Measurements from ENCODE around the gene CITED2.
"Not testable (repeated sequence)": the region's sequence is repeated elsewhere in the genome, so short reads cannot be mapped to it uniquely, and the experiment has no call there.

The CITED2 gene, protein sequence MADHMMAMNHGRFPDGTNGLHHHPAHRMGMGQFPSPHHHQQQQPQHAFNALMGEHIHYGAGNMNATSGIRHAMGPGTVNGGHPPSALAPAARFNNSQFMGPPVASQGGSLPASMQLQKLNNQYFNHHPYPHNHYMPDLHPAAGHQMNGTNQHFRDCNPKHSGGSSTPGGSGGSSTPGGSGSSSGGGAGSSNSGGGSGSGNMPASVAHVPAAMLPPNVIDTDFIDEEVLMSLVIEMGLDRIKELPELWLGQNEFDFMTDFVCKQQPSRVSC

GRCh38 chr6:139374357-139375225, at the start of gene CITED2:
Gene CITED2 (minus strand): TSS chr6:139374648. CDS start chr6:139373944, 704 bp downstream.
- DNase-seq = peak; percentile 86 to 91

GRCh38 chr6:139423037-139423703, 48.7 kb upstream of the CITED2 start:
- DNase-seq = no peak

DNA sequence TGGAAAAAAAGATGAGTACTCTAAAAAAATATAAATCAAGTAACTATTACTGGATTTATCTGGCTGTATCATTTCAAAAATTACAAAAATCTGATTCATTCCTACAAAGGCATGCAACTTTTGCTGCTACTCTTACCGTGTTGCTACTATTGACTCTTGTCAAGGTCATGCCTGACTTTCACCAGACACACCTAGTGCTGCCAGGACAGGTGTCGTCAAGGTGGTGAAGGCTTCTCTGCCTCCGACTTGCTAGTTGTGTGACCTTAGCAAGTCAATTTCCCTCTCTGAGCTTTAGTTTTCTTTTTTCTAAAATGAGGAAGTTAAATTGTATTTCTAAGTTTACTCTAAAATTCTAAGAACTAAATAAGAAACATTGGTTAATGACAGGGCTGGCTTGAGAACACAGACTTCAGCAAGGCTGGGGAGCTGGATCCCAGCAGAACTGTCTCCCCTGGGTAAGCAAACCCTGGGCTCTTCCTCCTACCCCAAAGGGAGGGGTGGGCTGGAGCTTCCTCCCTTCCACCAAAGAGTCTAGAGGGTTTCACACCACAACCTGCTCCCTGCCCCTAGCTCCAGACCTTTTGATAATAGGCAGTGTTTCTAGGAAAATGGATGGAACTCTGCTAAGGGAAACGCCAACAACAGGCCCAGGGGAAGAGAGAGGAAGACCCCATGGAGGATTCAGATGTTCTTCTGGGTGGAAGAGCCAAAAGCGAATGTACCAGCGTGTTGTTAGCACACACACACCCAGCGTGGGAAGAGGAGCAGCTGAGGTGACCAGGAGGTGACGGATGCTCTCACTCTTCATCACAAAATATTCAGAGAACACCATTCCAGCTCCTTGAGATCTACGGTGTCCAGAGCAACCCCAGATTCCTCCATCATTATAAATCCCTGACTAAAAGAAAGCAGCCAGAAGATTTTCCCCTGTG, 47.9 kb upstream of the CITED2 start:
- DNase-seq = no peak

GRCh38 chr6:139418481-139419132, 44.2 kb upstream of the CITED2 start:
- no peak for DNase-seq

DNA sequence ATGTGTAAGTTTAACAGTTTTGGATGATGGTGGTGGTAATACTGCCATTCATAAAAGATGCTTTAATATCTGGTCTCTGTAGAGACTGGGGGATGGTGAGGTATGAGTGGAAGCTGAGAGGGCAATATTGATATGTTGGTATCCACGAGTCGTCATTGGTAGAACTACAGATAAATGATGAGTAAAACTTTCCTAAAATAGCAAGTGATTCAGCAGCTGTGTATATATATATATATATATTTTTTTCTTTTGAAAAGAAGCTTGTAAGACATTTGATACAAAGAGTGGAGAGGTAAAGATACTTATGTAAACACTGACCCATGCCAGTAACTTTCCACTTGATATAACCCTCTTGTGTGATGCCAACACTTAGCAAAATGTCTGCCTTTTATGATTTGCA, 41.7 kb upstream of the CITED2 start:
- no peak for DNase-seq

DNA sequence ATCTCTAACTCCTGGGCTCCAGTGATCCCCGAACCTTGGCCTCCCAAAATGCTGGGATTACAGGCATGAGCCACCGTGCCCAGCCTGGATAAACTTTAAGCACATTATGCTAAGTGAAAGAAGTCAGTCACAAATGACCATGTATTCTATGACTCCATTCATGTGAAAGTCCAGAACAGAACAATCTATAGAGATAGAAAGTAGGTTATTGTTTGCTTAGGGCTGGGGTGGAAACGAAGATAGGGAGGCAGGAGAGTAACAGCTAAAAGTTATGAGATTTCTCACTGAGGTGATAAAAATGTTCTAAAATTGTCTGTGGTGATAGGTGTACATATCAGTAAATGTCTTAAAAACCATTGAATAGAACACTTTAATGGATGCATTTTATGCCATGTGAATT, 40.9 kb upstream of the CITED2 start:
- DNase-seq = no peak

DNA sequence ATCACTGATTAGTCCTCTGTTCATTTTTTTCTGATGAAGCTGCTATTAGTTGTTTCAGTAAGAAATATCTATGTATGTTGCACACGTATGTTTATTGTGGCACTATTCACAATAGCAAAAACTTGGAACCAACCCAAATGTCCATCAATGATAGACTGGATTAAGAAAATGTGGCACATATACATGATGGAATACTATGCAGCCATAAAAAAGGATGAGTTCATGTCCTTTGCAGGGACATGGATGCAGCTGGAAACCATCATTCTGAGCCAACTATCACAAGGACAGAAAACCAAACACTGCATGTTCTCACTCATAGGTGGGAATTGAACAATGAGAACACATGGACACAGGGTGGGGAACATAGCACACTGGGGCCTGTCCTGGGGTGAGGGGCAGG, 37.7 kb upstream of the CITED2 start:
- not testable (repeated sequence) for DNase-seq

DNA sequence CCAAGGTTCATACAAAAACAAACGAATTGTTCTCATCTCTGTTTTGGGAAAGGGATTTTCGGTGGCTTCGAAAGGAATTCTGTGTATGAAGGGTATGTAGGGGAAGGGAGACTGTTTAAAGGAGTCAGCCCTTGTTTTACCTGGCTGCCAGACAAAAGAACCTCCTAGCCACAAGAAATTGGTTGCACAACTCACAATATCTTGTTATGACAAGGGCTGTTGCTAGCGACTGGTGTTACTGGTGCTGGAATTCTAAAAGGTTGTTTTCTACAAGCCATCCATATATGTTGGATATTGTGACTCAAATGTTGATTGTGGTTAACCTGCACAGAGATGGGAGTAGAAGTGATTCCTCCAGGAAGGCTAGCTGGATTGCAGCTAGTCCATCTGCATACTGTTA, 34.6 kb upstream of the CITED2 start:
- DNase-seq = no peak

DNA sequence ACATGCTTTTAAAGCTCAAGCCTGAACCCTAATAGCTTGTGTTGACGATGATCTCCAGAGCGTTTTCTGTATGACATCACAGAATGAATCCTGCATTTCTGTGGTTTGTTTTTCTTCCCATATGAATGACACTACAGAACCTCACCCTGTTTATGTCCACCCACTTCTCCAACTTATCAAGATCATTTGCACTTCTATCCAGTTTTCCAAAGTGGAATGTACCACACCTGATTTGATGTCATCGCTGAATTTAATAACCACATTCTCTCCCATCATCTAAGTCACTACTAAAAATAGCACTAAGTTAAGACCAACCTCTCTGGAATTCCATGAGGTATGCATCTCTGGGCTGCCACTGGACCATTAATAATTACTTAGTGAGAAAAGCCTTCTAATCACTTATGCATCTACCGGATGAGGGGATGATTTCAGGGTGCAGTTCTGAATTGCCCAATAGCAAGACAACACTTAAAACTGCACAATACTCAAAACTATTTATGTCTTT, 33.3 kb upstream of the CITED2 start:
- no peak for DNase-seq

- DNase-seq = no peak
Observed at GRCh38 chr6:139406577-139407343, 32.3 kb upstream of the CITED2 start.

- DNase-seq = no peak
Observed at GRCh38 chr6:139402876-139403386, 28.5 kb upstream of the CITED2 start.

- DNase-seq = no peak
Observed at GRCh38 chr6:139398658-139399057, 24.2 kb upstream of the CITED2 start.

DNA sequence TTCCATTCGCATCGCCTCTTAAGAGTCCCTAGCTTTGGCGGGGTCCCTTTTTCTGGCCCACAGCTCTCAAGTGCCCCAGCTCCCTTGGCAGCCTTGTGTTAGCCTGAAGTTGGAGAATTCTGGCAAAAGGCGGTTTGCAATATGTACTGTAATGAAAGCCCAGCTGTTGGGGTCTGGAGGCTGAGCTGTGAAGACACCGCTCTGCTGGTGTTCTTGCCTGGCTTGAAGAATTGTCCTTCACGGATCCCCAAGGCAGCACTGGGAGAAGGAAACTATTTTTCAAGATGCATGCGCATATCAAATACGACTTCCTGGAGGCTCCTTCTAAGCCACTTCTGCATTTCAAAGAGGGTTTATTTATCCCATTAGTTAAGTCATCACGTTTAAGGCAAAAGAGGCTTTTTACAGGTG, 21.4 kb upstream of the CITED2 start:
- no peak for DNase-seq

- no peak for DNase-seq
Observed at GRCh38 chr6:139395371-139395770, 20.9 kb upstream of the CITED2 start.

DNA sequence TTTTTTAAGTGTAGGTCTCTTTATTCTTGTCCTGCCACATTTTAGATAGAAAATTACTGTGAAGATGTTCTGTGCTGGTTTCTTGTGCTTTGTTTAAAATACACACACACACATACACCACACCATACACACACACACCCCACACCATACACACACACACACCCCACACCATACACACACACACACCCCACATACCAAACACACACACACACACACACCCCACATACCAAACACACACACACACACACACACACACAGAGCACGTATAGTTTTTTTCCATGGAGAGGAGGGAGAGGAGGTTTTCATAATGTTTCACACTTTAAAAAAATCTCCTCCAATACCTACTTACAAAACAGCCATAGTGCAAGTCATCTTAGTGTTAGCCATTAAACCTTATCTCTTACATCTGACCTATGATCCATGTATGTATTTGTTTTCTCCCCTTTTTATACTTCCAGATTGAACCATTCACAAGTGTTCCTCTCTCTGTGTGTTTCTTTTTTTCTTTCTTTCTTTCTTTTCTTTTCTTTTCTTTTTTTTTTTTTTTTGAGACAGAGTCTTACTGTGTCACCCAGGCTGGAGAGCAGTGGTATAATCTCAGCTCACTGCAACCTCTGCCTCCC, 19.7 kb upstream of the CITED2 start:
- no peak for DNase-seq

DNA sequence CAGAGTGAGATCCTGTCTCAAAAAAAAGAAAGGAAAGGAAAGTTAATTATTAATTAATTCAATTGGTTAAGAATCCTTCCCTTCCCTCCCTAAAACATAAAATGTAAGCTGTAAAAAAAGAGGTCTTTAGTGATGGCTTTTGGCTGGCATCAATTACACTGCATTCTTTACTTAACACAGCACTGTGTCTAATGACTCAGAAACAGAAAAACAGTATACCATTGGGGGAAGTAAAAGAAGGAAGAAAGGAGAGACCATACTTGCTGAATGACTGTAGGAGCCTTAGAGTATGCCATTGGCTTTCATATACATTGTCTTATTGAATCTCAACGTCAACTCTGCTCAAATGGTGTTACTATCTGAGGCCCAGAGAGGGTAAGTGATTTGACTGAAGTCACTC, 18.3 kb upstream of the CITED2 start:
- DNase-seq = no peak

GRCh38 chr6:139391709-139392108, 17.3 kb upstream of the CITED2 start:
- no peak for DNase-seq

- DNase-seq = no peak
Observed at GRCh38 chr6:139390447-139390846, 16.0 kb upstream of the CITED2 start.

- no peak for DNase-seq
Observed at GRCh38 chr6:139388384-139388783, 13.9 kb upstream of the CITED2 start.

DNA sequence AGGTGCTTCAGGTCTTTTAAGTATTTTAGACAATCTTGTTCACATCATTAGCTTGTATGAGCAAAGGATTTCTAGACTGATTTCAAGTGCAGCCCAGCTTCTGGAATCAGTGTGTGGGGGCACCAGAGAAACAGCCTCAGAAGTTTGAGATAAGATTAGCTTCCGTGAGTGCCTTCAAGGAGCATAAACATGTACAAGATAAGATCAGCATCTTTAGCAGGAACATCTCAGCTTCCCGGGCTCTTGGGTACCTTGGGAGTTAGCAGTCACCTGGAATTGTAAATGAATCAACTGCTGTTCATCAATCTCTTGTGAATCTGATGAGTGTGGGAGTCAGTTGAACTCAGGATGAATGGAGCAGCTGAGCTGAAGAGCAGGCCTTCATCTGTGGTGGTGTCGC, 12.0 kb upstream of the CITED2 start:
- no peak for DNase-seq
